DND-41 (cell line): ENCODE results near the gene RGL3.

ENCODE experiments used
- ATAC-seq: fragments of 200-7000 bp; cut with Tn5 transposase; 3 replicates; pipeline ENCODE4 v1.9.1; 2021; ENCODE audit warnings: low read depth; ENCODE audit not compliant: insufficient read depth
- DNase-seq: peaks from one replicate; pipeline ENCODE4 v3.0.0-alpha.2; 2020
- H2AFZ ChIP-seq: 2 replicates; pipeline ENCODE4 v1.6.0; 2012; ENCODE audit warnings: low read depth, low read length
- H3K27ac ChIP-seq: 2 replicates; pipeline ENCODE4 v1.5.1; 2012; ENCODE audit warnings: low read length, inconsistent platforms
- H3K27me3 ChIP-seq: fragments of 200-600 bp; sonication (generic); 2 replicates; pipeline ENCODE4 v1.6.0; 2012; ENCODE audit warnings: low read length, mild to moderate bottlenecking, inconsistent platforms; ENCODE audit not compliant: insufficient read depth, poor library complexity
- H3K36me3 ChIP-seq: 2 replicates; pipeline ENCODE4 v1.5.1; 2012; ENCODE audit warnings: low read length, inconsistent platforms; ENCODE audit not compliant: insufficient read depth
- H3K4me1 ChIP-seq: 2 replicates; pipeline ENCODE4 v1.5.1; 2012; ENCODE audit warnings: mild to moderate bottlenecking, low read length; ENCODE audit not compliant: insufficient read depth
- H3K4me2 ChIP-seq: 2 replicates; pipeline ENCODE4 v1.6.0; 2012; ENCODE audit warnings: mild to moderate bottlenecking, moderate library complexity, low read length, inconsistent platforms; ENCODE audit not compliant: insufficient read depth
- H3K4me3 ChIP-seq, 2 experiments: fragments of 200-600 bp in 1 of 2; shearing (Covaris generic) in 1 of 2; 2 replicates each; pipeline ENCODE4 v1.5.1; 2012 to 2016; ENCODE audit warnings: inconsistent platforms in 2 of 2, low read length in 2 of 2, mild to moderate bottlenecking in 2 of 2, low read depth in 1 of 2, moderate library complexity in 1 of 2
- H3K79me2 ChIP-seq: 2 replicates; pipeline ENCODE4 v1.6.0; 2012; ENCODE audit warnings: low read length, inconsistent platforms; ENCODE audit not compliant: insufficient read depth
- H3K9ac ChIP-seq: 2 replicates; pipeline ENCODE4 v1.6.0; 2012; ENCODE audit warnings: low read depth, mild to moderate bottlenecking, inconsistent platforms, low read length, moderate library complexity
- H3K9me3 ChIP-seq: 2 replicates; pipeline ENCODE4 v1.5.1; 2012; ENCODE audit warnings: low read length, moderate library complexity, mild to moderate bottlenecking, inconsistent platforms; ENCODE audit not compliant: insufficient read depth, severe bottlenecking
- H4K20me1 ChIP-seq: 2 replicates; pipeline ENCODE4 v1.6.0; 2012; ENCODE audit warnings: low read length; ENCODE audit not compliant: insufficient read depth
- EZH2 ChIP-seq: IDR thresholded peaks from 3 replicates; pipeline ENCODE4 v1.6.1; 2012; ENCODE audit warnings: borderline replicate concordance, low read depth, mild to moderate bottlenecking, moderate library complexity, low read length, inconsistent platforms; ENCODE audit not compliant: severe bottlenecking
- TF ChIP-seq, protein P1 (sequence below): IDR thresholded peaks from 2 replicates; pipeline ENCODE4 v1.5.1; 2012; ENCODE audit warnings: borderline replicate concordance, low read length, moderate library complexity, mild to moderate bottlenecking; ENCODE audit not compliant: poor library complexity, severe bottlenecking; ENCODE audit errors: extremely low read depth

RGL3 gene

GRCh38 chr19:11399667-11400066, 19.4 kb downstream of the RGL3 start:
- Histone ChIP-seq H3K27ac (no peak overlapping the region), H3K4me1 (peaks cover 4% of the 10 kb centered on the region; the same call in 1 of the 2 replicates), H4K20me1 (no peaks in the 10 kb centered on the region), H3K36me3 (no peaks in the 10 kb centered on the region), H3K27me3 (no peaks in the 10 kb centered on the region), H3K9me3 (no peaks in the 10 kb centered on the region), H3K79me2 (no peaks in the 10 kb centered on the region), H2AFZ (no peak overlapping the region), H3K4me3 (no peak overlapping the region), H3K4me2 (no peak overlapping the region), H3K9ac (no peak overlapping the region)
- TF ChIP-seq, protein P1, sequence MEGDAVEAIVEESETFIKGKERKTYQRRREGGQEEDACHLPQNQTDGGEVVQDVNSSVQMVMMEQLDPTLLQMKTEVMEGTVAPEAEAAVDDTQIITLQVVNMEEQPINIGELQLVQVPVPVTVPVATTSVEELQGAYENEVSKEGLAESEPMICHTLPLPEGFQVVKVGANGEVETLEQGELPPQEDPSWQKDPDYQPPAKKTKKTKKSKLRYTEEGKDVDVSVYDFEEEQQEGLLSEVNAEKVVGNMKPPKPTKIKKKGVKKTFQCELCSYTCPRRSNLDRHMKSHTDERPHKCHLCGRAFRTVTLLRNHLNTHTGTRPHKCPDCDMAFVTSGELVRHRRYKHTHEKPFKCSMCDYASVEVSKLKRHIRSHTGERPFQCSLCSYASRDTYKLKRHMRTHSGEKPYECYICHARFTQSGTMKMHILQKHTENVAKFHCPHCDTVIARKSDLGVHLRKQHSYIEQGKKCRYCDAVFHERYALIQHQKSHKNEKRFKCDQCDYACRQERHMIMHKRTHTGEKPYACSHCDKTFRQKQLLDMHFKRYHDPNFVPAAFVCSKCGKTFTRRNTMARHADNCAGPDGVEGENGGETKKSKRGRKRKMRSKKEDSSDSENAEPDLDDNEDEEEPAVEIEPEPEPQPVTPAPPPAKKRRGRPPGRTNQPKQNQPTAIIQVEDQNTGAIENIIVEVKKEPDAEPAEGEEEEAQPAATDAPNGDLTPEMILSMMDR, result no peak
- no peak for TF ChIP-seq EZH2
- DNase-seq (no peak), ATAC-seq (no peak)

GRCh38 chr19:11397089-11397610, 22.0 kb downstream of the RGL3 start:
- H3K27ac ChIP-seq, result no peak overlapping the region
- H2AFZ ChIP-seq, result no peak overlapping the region
- H3K4me2 ChIP-seq, result no peak overlapping the region
- TF ChIP-seq, protein P1, result no peak
- no peak for TF ChIP-seq EZH2
- no peaks in the 10 kb centered on the region for H3K27me3 ChIP-seq
- H3K9ac ChIP-seq, result no peak overlapping the region
- ATAC-seq (no peak), DNase-seq (no peak)
- H3K9me3 ChIP-seq, result no peaks in the 10 kb centered on the region
- H4K20me1 ChIP-seq, result no peaks in the 10 kb centered on the region
- H3K4me1 ChIP-seq, result peaks cover 4% of the 10 kb centered on the region; the same call in 1 of the 2 replicates
- no peaks in the 10 kb centered on the region for H3K79me2 ChIP-seq
- H3K4me3 ChIP-seq, result no peak overlapping the region
- H3K36me3 ChIP-seq, result no peaks in the 10 kb centered on the region

DNA sequence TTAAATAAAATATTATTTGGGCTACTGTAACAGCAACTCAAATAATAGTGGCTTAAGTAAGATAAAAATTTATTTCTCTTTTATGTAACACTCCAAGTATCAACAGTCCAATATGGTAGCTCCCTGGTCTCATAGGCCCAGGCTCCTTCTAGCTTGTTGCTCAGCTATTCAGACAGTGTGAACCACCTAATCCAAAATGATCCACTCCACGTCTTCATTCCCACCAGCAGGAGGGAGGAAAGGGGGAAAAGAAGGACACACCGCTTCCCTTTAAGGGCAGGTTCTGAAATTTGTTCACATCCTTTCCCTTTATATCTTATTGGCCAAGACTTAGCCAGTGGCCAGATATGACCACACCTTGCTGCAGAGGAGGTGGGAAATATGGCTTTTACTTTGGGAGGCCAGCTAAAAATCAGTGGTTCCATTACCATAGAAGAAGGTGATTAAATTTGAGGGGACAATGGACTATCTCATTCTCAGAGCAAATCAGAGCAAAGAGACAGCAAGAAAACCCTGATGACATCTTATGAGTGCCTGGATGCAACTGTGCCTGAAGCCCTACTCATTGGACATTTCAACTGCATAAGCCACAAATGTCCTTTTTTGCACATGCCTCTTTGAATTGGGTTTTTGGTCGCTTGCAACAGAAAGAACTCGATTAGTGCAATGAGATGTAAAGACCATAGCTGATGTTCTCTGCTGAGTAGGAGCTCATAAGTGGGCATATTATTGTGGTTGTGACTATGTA, 28.0 kb downstream of the RGL3 start:
- no peaks in the 10 kb centered on the region for H3K36me3 ChIP-seq
- H3K9me3 ChIP-seq, result no peaks in the 10 kb centered on the region
- no peaks in the 10 kb centered on the region for H3K27me3 ChIP-seq
- no peaks in the 10 kb centered on the region for H4K20me1 ChIP-seq
- H3K9ac ChIP-seq, result no peak overlapping the region
- ATAC-seq (no peak), DNase-seq (no peak)
- H3K27ac ChIP-seq, result no peak overlapping the region
- no peak overlapping the region for H2AFZ ChIP-seq
- no peak for TF ChIP-seq EZH2
- TF ChIP-seq, protein P1, result no peak
- H3K79me2 ChIP-seq, result no peaks in the 10 kb centered on the region
- H3K4me2 ChIP-seq, result no peak overlapping the region
- peaks cover 4% of the 10 kb centered on the region; the same call in 1 of the 2 replicates for H3K4me1 ChIP-seq
- H3K4me3 ChIP-seq, result no peak overlapping the region
